ENCODE results near the gene ASTL.
A peak's percentile ranks its signal among the peaks of the same experiment; 100 is the strongest.

Gene ASTL

DNA sequence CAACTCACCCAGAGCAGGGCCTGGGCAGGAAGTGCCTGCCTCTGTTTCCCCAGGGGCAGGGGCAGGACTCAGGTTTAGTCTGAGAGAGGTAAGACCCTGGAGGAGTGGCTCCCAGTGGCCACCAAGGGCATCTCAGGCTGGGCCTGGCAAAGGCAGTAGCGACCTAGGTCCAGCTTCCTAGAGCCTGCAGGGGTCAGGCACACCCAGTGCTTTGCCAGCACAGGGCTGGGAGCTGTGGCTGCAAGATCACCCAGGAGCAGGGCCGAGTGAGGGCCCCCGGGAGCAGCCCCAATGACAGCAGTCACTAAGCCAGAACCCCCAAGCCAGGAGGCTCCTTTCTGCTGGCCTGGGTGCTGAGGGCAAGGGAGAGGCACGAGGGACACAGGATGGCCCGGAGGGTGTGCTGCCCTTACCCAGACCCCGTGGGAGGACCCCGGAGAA lies 15.7 kb upstream of the ASTL start:
- Histone ChIP-seq H3K4me1 (ENCODE audit: insufficient read depth, low read length) (no peaks in the 10 kb centered on the region; the same call in 1 of the 2 replicates), H3K36me3 (ENCODE audit: insufficient read depth, low read length) (no peaks in the 10 kb centered on the region), H3K9me3 (ENCODE audit: control insufficient read depth, insufficient read depth, low read length) (no peaks in the 10 kb centered on the region), H3K9ac (ENCODE audit: low read depth, low read length) (no peak overlapping the region)

DNA sequence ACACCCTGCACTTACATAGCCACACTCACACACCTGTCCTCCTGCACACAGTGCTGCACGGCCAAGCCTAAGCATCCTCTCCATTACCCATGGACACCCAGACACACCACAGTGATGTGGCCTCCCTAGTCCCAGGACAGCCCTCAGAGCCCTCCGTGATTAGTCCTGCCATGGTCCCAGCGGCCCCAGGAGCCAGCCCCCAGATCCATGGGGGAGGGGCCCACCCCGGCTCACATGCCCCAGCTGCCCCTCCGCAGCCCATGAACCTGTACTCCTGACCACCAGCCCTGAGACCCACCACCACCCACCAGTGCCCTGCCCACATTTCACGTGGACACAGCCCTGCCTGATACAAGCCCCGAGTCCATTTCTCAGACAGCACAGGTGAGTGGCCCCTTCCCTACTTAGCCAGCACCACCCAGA lies 15.0 kb upstream of the ASTL start:
- H3K9me3 ChIP-seq (ENCODE audit: control insufficient read depth, insufficient read depth, low read length) = no peaks in the 10 kb centered on the region
- no peak overlapping the region for H3K9ac ChIP-seq (ENCODE audit: low read depth, low read length)
- H3K4me1 ChIP-seq (ENCODE audit: insufficient read depth, low read length) = no peaks in the 10 kb centered on the region; the same call in 1 of the 2 replicates
- H3K36me3 ChIP-seq (ENCODE audit: insufficient read depth, low read length) = no peaks in the 10 kb centered on the region

DNA sequence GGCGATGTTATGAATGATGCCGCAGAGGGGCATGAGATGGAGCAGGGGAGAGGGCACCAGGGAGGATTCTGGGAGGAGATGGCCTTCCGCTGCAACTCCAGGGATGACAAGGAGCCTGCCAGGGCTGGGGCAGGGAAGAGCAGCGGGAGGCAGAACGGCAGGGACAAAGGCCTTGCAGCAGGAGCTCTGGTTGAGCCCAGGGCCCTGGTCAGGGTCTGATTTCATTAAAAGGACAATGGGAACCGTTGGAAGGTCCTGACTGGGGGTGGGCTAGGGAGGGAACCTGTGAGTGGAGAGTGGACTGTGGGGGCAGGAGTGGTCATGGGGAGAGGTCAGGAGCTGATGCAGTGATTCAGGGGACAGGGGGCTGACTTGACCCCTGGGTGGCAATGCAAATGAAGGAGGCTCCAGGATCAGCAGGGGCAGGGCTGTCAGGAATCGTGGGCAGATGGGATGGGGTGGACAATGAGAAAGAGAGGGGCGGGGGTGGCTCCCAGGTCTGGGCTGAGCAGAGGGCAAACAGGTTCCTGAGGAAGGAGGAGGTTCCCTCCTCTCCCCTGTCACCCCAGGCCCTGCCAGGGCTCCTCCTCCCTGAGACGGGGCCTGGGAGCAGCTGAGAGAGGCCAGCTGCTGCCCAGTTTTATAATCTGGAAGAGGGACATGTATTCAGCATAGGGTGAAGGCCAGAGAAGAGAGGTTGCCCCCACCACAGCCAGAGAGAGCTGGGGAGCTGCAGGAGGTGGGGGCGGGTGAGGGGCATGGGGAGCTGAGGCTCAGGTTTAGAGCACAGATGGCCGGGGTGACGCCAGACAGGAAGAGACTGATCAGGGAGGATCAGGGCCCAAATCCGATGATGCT lies 14.2 kb upstream of the ASTL start:
- no peaks in the 10 kb centered on the region for H3K36me3 ChIP-seq (ENCODE audit: insufficient read depth, low read length)
- H3K4me1 ChIP-seq (ENCODE audit: insufficient read depth, low read length) = peaks cover 7% of the 10 kb centered on the region; the same call in 1 of the 2 replicates
- H3K9me3 ChIP-seq (ENCODE audit: control insufficient read depth, insufficient read depth, low read length) = no peaks in the 10 kb centered on the region
- H3K9ac ChIP-seq (ENCODE audit: low read depth, low read length) = no peak overlapping the region

DNA sequence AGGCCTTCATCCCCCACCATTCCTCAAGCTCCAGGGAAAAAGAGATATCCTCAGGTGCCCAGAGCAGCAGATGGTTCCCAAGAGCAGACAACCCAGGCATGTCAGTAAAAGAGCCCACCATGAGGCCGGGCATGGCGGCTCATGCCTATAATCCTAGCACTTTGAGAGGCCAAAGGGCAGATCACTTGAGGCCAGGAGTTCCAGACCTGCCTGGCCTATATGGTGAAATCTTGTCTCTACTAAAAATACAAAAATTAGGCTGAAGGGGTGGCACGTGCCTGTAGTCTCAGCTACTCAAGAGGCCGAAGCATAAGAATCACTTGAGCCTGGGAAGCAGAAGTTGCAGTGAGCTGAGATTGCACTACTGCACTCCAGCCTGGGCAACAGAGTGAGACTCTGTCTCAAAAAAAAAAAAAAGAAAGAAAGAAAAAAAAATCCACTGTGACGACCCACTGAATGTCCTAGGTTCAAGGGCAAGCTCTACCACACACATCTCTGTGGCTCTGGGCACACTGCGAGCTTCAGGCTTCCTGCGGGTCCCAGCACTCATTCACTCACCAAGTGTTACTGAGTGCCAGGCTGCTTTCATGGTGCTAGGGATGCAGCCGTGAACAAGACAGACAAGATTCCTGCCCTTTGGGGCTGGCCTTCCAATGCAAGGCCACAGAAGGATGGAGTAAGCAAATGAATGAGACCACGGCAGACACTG lies 13.4 kb upstream of the ASTL start:
- Histone ChIP-seq H3K36me3 (ENCODE audit: insufficient read depth, low read length) (no peaks in the 10 kb centered on the region), H3K9me3 (ENCODE audit: control insufficient read depth, insufficient read depth, low read length) (no peaks in the 10 kb centered on the region), H3K4me1 (ENCODE audit: insufficient read depth, low read length) (peaks cover 10% of the 10 kb centered on the region; the same call in 1 of the 2 replicates), H3K9ac (ENCODE audit: low read depth, low read length) (no peak overlapping the region)

DNA sequence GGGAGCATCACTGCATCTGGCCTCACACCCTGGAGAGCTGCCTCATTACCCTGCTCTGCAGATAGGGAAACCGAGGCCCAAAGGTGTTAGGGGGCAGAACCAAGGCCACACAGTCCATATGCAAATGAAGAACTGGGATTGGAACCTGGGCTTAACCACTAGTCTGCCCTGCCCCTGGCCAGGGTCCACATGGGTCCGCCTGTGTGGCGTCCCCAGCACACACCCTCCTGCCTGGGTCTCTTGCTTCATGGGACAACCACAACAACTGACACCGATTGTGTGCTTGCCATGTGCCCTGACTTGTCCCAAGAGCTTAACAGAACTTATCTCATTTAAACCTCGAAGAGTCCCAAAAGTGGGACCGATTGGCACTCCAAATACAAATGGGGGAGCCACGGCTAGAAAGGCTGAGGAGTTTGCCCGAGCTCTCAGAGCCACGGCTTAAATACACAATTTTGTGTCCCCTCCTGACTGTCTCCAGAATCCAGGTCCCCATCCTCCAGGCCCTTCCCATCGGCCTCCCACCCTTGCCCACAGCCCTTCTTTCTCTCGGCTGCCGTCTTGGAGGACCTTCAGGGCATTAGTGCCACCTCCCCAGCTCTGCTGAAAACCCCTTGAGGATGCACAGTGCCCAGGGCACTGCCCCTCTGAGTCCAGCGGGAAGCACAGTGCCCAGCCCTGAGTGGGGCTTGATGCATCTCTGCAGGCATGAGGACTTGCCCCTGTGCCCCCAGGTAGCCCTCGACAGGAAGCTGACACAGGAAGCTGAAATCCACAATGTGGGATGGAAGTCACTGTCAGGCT lies 12.7 kb upstream of the ASTL start:
- Histone ChIP-seq H3K4me1 (ENCODE audit: insufficient read depth, low read length) (peaks cover 18% of the 10 kb centered on the region; the same call in 1 of the 2 replicates), H3K9me3 (ENCODE audit: control insufficient read depth, insufficient read depth, low read length) (no peaks in the 10 kb centered on the region), H3K9ac (ENCODE audit: low read depth, low read length) (no peak overlapping the region), H3K36me3 (ENCODE audit: insufficient read depth, low read length) (no peaks in the 10 kb centered on the region)

DNA sequence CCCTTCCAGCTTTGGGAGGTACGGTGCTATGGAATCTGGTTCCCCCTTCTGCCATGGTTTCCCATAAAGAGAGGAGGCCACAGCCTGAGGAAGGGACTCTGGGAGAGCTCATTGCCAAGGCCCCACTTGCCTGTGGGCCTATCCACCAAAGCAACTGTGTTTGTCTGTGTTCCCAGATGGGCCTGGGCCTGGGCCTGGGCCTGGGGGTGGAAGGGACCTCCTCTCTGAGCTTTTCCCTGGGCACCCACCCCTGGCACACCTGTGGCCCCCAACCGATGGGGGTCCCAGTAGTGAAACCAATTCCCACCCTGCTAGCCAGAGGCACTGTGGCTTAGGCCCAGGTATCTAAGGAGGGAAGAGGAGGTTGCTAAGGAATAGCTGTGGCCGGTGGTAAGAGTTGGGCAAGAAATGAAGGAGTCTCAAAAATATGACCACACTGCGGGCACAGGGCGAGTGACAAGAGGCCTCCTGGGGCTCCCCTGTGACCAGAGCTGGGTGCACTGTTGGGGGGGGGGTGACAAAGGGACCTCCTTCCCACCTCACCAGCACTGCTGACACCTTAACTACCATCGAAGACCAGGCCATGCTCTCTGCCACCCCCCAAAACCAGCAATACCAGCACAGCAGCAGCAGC lies 11.8 kb upstream of the ASTL start:
- no peaks in the 10 kb centered on the region for H3K36me3 ChIP-seq (ENCODE audit: insufficient read depth, low read length)
- no peaks in the 10 kb centered on the region for H3K9me3 ChIP-seq (ENCODE audit: control insufficient read depth, insufficient read depth, low read length)
- H3K4me1 ChIP-seq (ENCODE audit: insufficient read depth, low read length) = peaks cover 22% of the 10 kb centered on the region; the same call in 1 of the 2 replicates

DNA sequence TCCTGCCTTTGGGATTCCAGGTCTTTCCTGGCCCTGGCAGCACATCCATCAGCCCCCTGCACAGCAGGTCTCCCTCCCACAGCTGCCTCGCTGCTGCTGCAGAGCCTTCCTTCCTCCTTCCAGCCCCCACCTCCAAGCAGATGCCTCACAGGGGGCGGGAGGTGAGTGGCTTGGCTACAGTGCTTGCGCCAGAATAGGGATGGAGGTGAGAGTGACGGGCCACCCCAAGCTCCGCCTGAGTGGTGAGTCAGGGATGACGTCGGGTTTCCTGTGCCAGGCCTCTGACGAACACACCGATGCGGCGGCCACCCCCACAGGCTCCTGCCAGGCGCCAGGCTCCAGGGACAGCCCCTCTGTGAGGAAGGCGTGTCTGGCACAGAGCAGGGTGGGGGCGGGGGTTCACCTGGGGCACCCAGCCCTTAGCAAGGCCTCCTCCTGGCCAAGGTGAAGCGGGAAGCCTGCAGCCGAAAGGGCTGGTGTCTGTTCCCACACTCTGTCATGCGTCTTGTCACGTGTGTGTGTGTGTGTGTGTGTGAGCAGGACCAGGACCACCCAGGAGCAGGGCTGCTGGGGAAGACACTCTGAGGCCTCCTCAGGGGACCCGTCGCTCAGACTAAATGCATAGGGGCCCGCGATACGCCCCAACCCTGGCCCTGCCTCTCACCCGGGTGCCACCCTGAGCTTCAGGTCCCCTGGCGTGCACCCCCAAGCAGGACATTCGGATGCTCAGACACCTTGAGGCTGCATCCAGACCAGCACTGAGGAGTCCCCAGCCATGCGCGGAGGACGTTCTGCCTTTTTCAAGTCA lies 10.3 kb upstream of the ASTL start:
- Histone ChIP-seq H3K36me3 (ENCODE audit: insufficient read depth, low read length) (no peaks in the 10 kb centered on the region), H3K9me3 (ENCODE audit: control insufficient read depth, insufficient read depth, low read length) (no peaks in the 10 kb centered on the region), H3K9ac (ENCODE audit: low read depth, low read length) (no peak overlapping the region), H3K4me1 (ENCODE audit: insufficient read depth, low read length) (peaks cover 22% of the 10 kb centered on the region; the same call in 1 of the 2 replicates)

More for the DNA sequence above, 11.8 kb upstream of the ASTL start:
- H3K9ac ChIP-seq (ENCODE audit: low read depth, low read length) = no peak overlapping the region

DNA sequence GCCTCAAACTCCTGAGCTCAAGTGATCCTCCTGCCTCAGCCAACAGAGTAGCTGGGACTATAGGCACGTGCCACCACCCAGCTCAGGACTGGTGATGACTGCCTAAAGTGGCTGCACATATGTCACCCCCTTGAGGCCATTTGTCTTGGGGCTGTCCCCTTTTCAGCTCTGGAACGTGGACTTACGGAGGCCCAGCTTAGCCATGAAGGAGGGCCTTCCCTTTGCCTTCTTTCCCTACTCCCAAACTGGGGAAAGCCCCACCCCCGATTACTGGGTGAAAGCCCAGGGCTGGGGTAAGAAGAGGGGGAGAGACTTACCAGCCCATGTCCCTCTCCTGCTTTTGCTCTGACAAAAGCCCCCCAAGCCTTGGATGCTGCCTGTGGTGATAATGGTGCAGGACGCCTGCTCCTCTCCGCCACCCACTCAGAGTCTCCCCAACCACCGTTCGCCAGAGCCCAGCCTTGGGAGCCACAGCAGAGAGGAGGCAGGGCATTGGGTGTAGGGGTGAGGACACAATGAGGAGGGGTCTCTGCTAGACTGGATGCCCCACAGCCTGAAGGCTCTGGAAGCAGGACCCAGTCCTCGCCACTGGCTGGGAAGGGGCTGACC lies 9.4 kb upstream of the ASTL start:
- H3K36me3 ChIP-seq (ENCODE audit: insufficient read depth, low read length) = no peaks in the 10 kb centered on the region
- no peaks in the 10 kb centered on the region for H3K9me3 ChIP-seq (ENCODE audit: control insufficient read depth, insufficient read depth, low read length)
- peaks cover 22% of the 10 kb centered on the region; the same call in 1 of the 2 replicates for H3K4me1 ChIP-seq (ENCODE audit: insufficient read depth, low read length)
- no peak overlapping the region for H3K9ac ChIP-seq (ENCODE audit: low read depth, low read length)

DNA sequence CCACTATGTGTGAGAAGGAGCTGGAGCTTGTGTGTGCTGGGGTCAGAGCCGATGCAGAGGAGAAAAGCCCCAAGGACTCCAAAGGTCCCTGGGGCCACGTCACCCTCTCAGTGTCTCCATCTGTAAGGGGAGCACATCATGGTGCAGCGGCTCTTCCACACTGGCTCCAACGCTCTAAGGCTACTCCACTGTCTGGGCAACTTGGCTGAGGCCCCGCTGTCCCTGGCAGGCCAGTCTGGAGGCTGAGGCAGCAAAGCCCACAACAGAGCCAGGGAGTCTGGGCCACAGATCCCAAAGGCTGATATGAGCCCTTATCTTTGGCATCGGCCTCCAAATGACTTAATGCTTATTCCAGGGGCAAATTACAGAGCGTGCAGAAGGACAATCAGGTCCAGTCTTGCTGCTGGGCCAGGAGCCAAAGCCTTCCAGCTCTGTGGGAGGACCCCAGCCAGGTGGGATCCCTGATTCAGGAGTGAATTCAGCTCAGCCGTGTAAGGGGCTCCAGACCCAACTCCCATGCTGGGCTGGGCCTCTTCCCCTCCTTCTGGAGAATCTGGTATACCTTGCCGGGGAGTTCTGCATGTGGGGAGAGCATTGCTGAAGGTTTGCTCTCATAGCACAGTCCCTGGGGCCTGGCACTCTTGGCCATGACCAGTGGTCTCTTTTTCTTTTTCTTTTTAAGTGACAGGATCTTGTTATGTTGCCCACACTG lies 8.7 kb upstream of the ASTL start:
- Histone ChIP-seq H3K36me3 (ENCODE audit: insufficient read depth, low read length) (no peaks in the 10 kb centered on the region), H3K9ac (ENCODE audit: low read depth, low read length) (no peak overlapping the region), H3K9me3 (ENCODE audit: control insufficient read depth, insufficient read depth, low read length) (no peaks in the 10 kb centered on the region), H3K4me1 (ENCODE audit: insufficient read depth, low read length) (peaks cover 22% of the 10 kb centered on the region; the same call in 1 of the 2 replicates)

DNA sequence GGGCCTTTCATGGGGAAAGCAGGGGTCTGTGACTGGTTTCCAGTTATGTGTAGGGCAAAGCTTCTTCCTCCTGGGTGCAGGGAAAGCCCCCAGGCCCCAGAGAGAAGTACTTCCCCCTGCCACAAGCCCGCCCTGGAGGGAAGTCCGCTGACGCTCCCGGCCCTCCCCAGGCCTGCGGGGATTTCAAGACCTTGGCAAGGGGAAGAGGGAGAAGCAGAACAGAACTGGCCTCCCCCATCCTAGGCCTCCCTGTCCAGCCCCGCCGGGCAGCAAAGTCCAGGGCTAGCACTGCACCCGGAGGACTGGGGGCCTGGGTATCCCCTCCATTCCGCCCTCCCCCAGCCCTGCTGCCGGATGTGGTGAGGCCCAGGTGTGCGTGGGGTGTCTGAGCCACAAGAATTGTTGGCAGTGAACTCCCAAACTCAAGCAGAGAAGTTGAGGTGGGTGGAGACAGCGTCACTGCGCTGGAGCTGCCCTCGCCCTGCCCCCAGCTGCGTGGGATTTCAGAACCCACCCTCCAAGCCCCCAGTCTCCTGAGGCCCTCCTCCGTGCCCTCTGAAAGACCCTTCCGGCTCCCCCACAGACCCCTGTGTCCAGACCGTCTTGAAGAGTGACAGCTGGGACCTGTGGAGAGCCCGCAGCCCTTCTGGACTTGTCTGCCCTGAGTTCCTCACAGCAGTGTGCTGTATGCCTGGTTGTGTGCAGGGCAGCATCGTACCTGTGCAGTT lies 8.0 kb upstream of the ASTL start:
- peak overlapping the region; percentile 48; the same call in 1 of the 2 replicates for H3K9ac ChIP-seq (ENCODE audit: low read depth, low read length)
- H3K36me3 ChIP-seq (ENCODE audit: insufficient read depth, low read length) = no peaks in the 10 kb centered on the region
- peaks cover 22% of the 10 kb centered on the region; the same call in 1 of the 2 replicates for H3K4me1 ChIP-seq (ENCODE audit: insufficient read depth, low read length)
- H3K9me3 ChIP-seq (ENCODE audit: control insufficient read depth, insufficient read depth, low read length) = no peaks in the 10 kb centered on the region

DNA sequence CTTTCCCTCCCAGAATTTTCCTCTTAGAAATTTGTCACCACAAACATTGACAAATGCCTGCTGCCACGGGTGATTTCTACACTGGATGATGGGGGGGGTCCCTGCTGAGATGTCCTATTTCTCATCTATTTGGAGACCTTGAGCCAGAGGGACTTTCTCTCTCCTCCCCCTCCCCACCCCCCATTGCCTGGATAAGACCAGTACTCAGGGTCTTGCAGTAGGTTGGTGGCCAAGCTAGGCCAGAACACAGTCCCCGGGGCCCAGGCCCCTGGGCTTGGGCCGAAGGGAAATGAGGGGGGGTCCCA lies 7.5 kb upstream of the ASTL start:
- H3K9ac ChIP-seq (ENCODE audit: low read depth, low read length) = peak overlapping the region; percentile 48
- no peaks in the 10 kb centered on the region for H3K9me3 ChIP-seq (ENCODE audit: control insufficient read depth, insufficient read depth, low read length)
- no peaks in the 10 kb centered on the region for H3K36me3 ChIP-seq (ENCODE audit: insufficient read depth, low read length)
- H3K4me1 ChIP-seq (ENCODE audit: insufficient read depth, low read length) = peaks cover 22% of the 10 kb centered on the region; the same call in 1 of the 2 replicates
